ENCODE results near the gene CENPM. TPM values are rescaled to one million over a fixed set of nuclear protein-coding genes. Genes with fewer than 3 reads are reported as not detected.

Gene CENPM
- total RNA-seq, 4 donors from 2014 or later = not detected

GRCh38 chr22:41904450-41905410, 42.2 kb downstream of the CENPM start:
- DNase-seq (ENCODE audit: extremely low spot score) = no peak
- Histone ChIP-seq H3K9me3 (no peaks in the 10 kb centered on the region), H3K4me1 (peaks cover 3 to 10% (median 5%) of the 10 kb centered on the region in 4 donors), H3K27ac (replicated peaks in 1 of 4) (no peak overlapping the region), H3K27me3 (peaks cover 0 to 12% (median 4%) of the 10 kb centered on the region in 4 donors), H3K4me3 (no peak overlapping the region), H3K36me3 (peaks cover 44 to 78% (median 77%) of the 10 kb centered on the region in 4 donors)
- intact Hi-C loops (cut with DNase I) = no loop called here
- WGBS = 91% methylated on average over 14 of the region's 24 CpGs
- TF ChIP-seq EP300 (IDR thresholded peaks at IDR 0.05) (no peak), POLR2AphosphoS5 (IDR thresholded peaks at IDR 0.05) (no peak), POLR2A (IDR thresholded peaks at IDR 0.05; ENCODE audit: low read depth) (no peak)
- TF ChIP-seq, protein P1, sequence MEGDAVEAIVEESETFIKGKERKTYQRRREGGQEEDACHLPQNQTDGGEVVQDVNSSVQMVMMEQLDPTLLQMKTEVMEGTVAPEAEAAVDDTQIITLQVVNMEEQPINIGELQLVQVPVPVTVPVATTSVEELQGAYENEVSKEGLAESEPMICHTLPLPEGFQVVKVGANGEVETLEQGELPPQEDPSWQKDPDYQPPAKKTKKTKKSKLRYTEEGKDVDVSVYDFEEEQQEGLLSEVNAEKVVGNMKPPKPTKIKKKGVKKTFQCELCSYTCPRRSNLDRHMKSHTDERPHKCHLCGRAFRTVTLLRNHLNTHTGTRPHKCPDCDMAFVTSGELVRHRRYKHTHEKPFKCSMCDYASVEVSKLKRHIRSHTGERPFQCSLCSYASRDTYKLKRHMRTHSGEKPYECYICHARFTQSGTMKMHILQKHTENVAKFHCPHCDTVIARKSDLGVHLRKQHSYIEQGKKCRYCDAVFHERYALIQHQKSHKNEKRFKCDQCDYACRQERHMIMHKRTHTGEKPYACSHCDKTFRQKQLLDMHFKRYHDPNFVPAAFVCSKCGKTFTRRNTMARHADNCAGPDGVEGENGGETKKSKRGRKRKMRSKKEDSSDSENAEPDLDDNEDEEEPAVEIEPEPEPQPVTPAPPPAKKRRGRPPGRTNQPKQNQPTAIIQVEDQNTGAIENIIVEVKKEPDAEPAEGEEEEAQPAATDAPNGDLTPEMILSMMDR (IDR thresholded peaks at IDR 0.05) = no peak

DNA sequence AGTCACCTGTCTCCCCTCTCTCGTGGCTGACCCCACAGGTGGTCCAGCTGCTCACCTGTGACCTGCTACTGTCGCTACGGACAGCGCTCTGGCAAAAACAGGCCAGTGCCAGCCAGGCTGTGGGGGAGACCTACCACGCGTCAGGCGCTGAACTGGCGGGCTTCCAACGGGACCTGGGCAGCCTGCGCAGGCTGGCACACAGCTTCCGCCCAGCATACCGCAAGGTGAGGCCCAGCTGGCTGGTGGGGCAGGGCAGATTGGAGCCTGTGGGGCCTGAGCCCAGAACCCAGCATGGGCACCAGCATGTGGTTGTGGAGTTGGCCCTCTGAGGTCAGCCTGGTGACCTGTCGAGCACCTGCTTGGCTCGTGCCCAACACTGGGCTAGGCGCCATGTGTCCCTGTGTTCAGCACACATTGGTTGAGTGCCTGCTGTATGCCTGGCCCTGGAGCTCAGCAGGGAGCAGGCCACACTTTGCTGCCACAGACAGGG, 44.0 kb downstream of the CENPM start:
- no peak for DNase-seq (ENCODE audit: extremely low spot score)
- Histone ChIP-seq H3K36me3 (peaks cover 51 to 96% (median 91%) of the 10 kb centered on the region in 4 donors), H3K4me1 (peaks cover 0 to 19% (median 0%) of the 10 kb centered on the region in 4 donors), H3K4me3 (no peak overlapping the region), H3K9me3 (no peaks in the 10 kb centered on the region), H3K27ac (replicated peaks in 1 of 4) (no peak overlapping the region), H3K27me3 (no peaks in the 10 kb centered on the region)
- TF ChIP-seq POLR2A (IDR thresholded peaks at IDR 0.05; ENCODE audit: low read depth) (no peak), POLR2AphosphoS5 (IDR thresholded peaks at IDR 0.05) (no peak), EP300 (IDR thresholded peaks at IDR 0.05) (no peak)
- TF ChIP-seq, protein P1 (IDR thresholded peaks at IDR 0.05) = no peak
- WGBS = 88% methylated on average over 11 of the region's 15 CpGs
- intact Hi-C loops (cut with DNase I) = no loop called here

- DNase-seq (ENCODE audit: extremely low spot score) = no peak
- 91% methylated on average over 6 of the region's 7 CpGs for WGBS
- Histone ChIP-seq H3K36me3 (peaks cover 52 to 100% (median 94%) of the 10 kb centered on the region in 4 donors), H3K4me1 (peaks cover 0 to 19% (median 0%) of the 10 kb centered on the region in 4 donors), H3K9me3 (no peaks in the 10 kb centered on the region), H3K27ac (replicated peaks in 1 of 4) (no peak overlapping the region), H3K4me3 (no peak overlapping the region), H3K27me3 (no peaks in the 10 kb centered on the region)
- TF ChIP-seq, protein P1 (IDR thresholded peaks at IDR 0.05) = no peak
- no peak for TF ChIP-seq EP300 (IDR thresholded peaks at IDR 0.05)
- no peak for TF ChIP-seq POLR2A (IDR thresholded peaks at IDR 0.05; ENCODE audit: low read depth)
- TF ChIP-seq POLR2AphosphoS5 (IDR thresholded peaks at IDR 0.05) = no peak
- intact Hi-C loops (cut with DNase I) = no loop called here
Measured at GRCh38 chr22:41902016-41902415, 44.9 kb downstream of the CENPM start.

DNA sequence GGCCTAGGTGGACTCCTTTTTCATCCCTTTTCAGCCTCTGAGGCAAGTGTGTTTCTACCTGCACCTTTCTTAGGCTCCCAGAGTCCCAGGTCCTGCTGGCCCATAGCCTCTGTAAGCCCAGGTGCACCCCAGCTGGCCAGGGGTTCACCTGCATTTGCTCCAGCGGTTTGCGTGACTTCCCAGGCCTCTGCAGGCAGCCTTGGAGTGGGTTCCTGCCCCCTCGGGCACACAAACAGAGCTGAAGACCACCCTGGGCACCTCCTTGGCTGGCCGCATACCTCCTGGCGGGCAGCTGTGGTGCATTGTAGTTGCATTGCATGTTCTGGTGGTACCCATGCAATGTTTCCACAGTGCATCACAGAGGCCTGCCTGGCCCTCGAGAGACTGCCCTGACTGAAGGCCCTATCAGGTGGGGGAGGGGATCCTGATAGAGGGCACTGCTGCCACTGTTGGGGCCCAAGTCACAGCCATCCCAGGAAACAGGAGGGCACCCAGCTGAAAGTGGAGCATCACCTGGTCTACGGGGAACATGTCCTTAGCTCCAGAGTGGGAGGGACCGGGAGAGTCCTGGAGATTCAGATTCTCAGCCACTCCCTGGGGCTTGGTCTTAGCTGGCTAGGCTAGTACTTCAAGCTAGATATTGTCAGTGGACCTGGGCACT, 46.2 kb downstream of the CENPM start:
- Histone ChIP-seq H3K4me3 (no peak overlapping the region), H3K27me3 (no peaks in the 10 kb centered on the region), H3K36me3 (peaks cover 51 to 100% (median 97%) of the 10 kb centered on the region in 4 donors), H3K27ac (replicated peaks in 1 of 4) (no peak overlapping the region), H3K4me1 (peaks cover 0 to 19% (median 0%) of the 10 kb centered on the region in 4 donors), H3K9me3 (no peaks in the 10 kb centered on the region)
- 94% methylated on average over 5 of the region's 8 CpGs for WGBS
- intact Hi-C loops (cut with DNase I) = no loop called here
- no peak for DNase-seq (ENCODE audit: extremely low spot score)
- TF ChIP-seq, protein P1 (IDR thresholded peaks at IDR 0.05) = no peak
- TF ChIP-seq POLR2A (IDR thresholded peaks at IDR 0.05; ENCODE audit: low read depth) (no peak), EP300 (IDR thresholded peaks at IDR 0.05) (no peak), POLR2AphosphoS5 (IDR thresholded peaks at IDR 0.05) (no peak)
